Keratinocyte (primary cell): ENCODE measurements around the gene SCP2. TPM values are rescaled to one million over a fixed set of nuclear protein-coding genes. Genes with fewer than 3 reads are reported as not detected.

Experiments
- DNase-seq: peaks from one replicate; pipeline ENCODE4 v3.0.0-alpha.2; 2011; ENCODE audit warnings: low read depth, missing footprints, low spot score
- FAIRE-seq: peaks from 2 replicates; lab custom pipeline; 2011; peaks lifted over from hg19 to GRCh38; lab: Jason Lieb, UNC
- H2AFZ ChIP-seq: 2 replicates; pipeline ENCODE4 v1.6.0; 2012; ENCODE audit warnings: low read length, control low read depth, inconsistent platforms; ENCODE audit not compliant: control insufficient read depth
- H3K27ac ChIP-seq: 2 replicates; pipeline ENCODE4 v1.5.1; 2011; ENCODE audit warnings: low read length; ENCODE audit not compliant: control insufficient read depth, insufficient read depth
- H3K27me3 ChIP-seq: 3 replicates; pipeline ENCODE4 v1.6.0; 2011; ENCODE audit warnings: low read length; ENCODE audit not compliant: control insufficient read depth, insufficient read depth; ENCODE audit errors: extremely low read depth
- H3K36me3 ChIP-seq, 2 experiments: 2 replicates in 1 of 2; 3 replicates in 1 of 2; pipeline ENCODE4 v1.5.1; 2011; ENCODE audit warnings: low read length in 2 of 2, mild to moderate bottlenecking in 1 of 2; ENCODE audit not compliant: control insufficient read depth in 2 of 2, insufficient read depth in 2 of 2; ENCODE audit errors: extremely low read depth in 1 of 2
- H3K4me1 ChIP-seq: 3 replicates; pipeline ENCODE4 v1.5.1; 2011; ENCODE audit warnings: low read length; ENCODE audit not compliant: control insufficient read depth, insufficient read depth; ENCODE audit errors: extremely low read depth
- H3K4me2 ChIP-seq: 3 replicates; pipeline ENCODE4 v1.6.0; 2011; ENCODE audit warnings: low read depth, low read length; ENCODE audit not compliant: control insufficient read depth, insufficient read depth; ENCODE audit errors: extremely low read depth
- H3K4me3 ChIP-seq, 3 experiments: fragments of 200-600 bp in 1 of 3; sonication (generic) in 1 of 3; 2 replicates in 2 of 3; 3 replicates in 1 of 3; pipeline ENCODE4 v1.5.1; 2011 to 2016; ENCODE audit warnings: low read length in 3 of 3, mild to moderate bottlenecking in 3 of 3, control low read depth in 2 of 3, inconsistent platforms in 1 of 3, low read depth in 1 of 3, mixed read lengths in 1 of 3, mixed run types in 1 of 3, moderate library complexity in 1 of 3; ENCODE audit not compliant: control insufficient read depth in 2 of 3, insufficient read depth in 2 of 3; ENCODE audit errors: extremely low read depth in 1 of 3
- H3K79me2 ChIP-seq: 2 replicates; pipeline ENCODE4 v1.6.0; 2012; ENCODE audit warnings: low read length; ENCODE audit not compliant: control insufficient read depth, insufficient read depth
- H3K9ac ChIP-seq: 3 replicates; pipeline ENCODE4 v1.6.0; 2011; ENCODE audit warnings: low read length; ENCODE audit not compliant: control insufficient read depth, insufficient read depth; ENCODE audit errors: extremely low read depth
- H3K9me1 ChIP-seq: 3 replicates; pipeline ENCODE4 v1.6.0; 2011; ENCODE audit warnings: low read length; ENCODE audit not compliant: control insufficient read depth, insufficient read depth; ENCODE audit errors: extremely low read depth
- H3K9me3 ChIP-seq: 2 replicates; pipeline ENCODE4 v1.5.1; 2012; ENCODE audit warnings: low read depth, low read length; ENCODE audit not compliant: control insufficient read depth
- H4K20me1 ChIP-seq: 3 replicates; pipeline ENCODE4 v1.6.0; 2011; ENCODE audit warnings: low read length; ENCODE audit not compliant: control insufficient read depth, insufficient read depth; ENCODE audit errors: extremely low read depth
- CTCF ChIP-seq, 3 experiments: IDR thresholded peaks in 1 of 3; conservative IDR thresholded peaks in 1 of 3; optimal IDR thresholded peaks in 1 of 3; 2 replicates in 2 of 3; 3 replicates in 1 of 3; pipeline versions ENCODE3 to v1.5.1; 2011; ENCODE audit warnings: low read length in 3 of 3, mild to moderate bottlenecking in 3 of 3, moderate library complexity in 2 of 3, control low read depth in 1 of 3, inconsistent platforms in 1 of 3; ENCODE audit not compliant: insufficient read depth in 2 of 3; ENCODE audit errors: extremely low read depth in 1 of 3
- EZH2 ChIP-seq: IDR thresholded peaks from one replicate; pipeline ENCODE4 v1.6.1; 2012; ENCODE audit warnings: inconsistent platforms, mild to moderate bottlenecking, low read length, moderate library complexity
- dilution Hi-C: fragments of 300-500 bp; cut with MboI; formaldehyde crosslinking; loops from one replicate; pipeline ENCODE4 v1.7.0; 2020; ENCODE audit warnings: low sequenced_read_pairs; ENCODE audit not compliant: extremely low pct_ligation_motif_present
- polyA plus RNA-seq, 5 experiments: library from polyadenylated mRNA; depleted of rRNA in 3 of 5; stranded (reverse) in 3 of 5; stranded (forward) in 1 of 5; unstranded in 1 of 5; fragments of >200 nt; gene quantifications; 1 replicate in 1 of 5; 2 replicates in 3 of 5; 3 replicates in 1 of 5; pipeline versions ENCODE4 v1.2.1 to v1.2.3, GENCODE V29; 2011 to 2012; ENCODE audit warnings: missing spikeins in 2 of 5, low read depth in 1 of 5, low replicate concordance in 1 of 5

Gene SCP2
- polyA plus RNA-seq, 1 donor (not counting 4 experiments of a cell fraction or from before 2014, with no cell fraction given): 116 TPM

GRCh38 chr1:53026254-53026653 is 99.2 kb downstream of the SCP2 start:
- no peaks in the 10 kb centered on the region for H3K36me3 ChIP-seq
- FAIRE-seq (no peak), DNase-seq (no peak)
- no peaks in the 10 kb centered on the region for H3K9me3 ChIP-seq
- H3K79me2 ChIP-seq: peaks cover 3% of the 10 kb centered on the region
- no peak overlapping the region for H2AFZ ChIP-seq
- H3K4me2 ChIP-seq: no peak overlapping the region
- no peaks in the 10 kb centered on the region for H4K20me1 ChIP-seq
- H3K4me1 ChIP-seq: peaks cover 3% of the 10 kb centered on the region
- H3K27me3 ChIP-seq: no peaks in the 10 kb centered on the region
- TF ChIP-seq EZH2: no peak
- no peak for TF ChIP-seq CTCF (optimal IDR thresholded peaks at IDR 0.05 in 1 of 3, IDR thresholded peaks at IDR 0.05 in 1 of 3, conservative IDR thresholded peaks at IDR 0.05 in 1 of 3; ENCODE audit: extremely low read depth in 1 of 3, insufficient read depth in 2 of 3, low read length in 3 of 3)
- no peak overlapping the region for H3K27ac ChIP-seq
- no peak overlapping the region for H3K4me3 ChIP-seq
- no peaks in the 10 kb centered on the region for H3K9me1 ChIP-seq
- no peak overlapping the region for H3K9ac ChIP-seq
- dilution Hi-C loops: no loop called here

DNA sequence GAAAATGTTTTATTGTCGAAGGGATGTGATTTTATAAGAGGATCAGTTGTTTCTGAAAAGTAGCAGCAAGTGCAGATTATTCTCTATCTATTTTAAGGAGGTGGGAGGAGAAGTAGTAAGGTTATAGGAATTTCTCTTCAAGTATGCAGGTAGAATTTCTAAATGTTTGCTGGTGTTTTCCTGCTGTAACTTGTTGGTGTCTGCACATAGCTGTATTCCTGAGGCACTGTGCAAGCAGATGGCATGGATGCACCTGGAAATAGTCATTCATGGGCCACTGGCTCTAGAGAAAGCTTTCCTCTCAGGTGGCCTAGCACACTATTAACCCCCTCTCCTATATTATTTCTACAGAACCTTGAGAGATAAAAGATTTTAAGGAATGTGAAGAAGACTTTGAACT is 104.7 kb downstream of the SCP2 start:
- no peak overlapping the region for H3K27ac ChIP-seq

More for the DNA sequence above, 104.7 kb downstream of the SCP2 start:
- TF ChIP-seq CTCF (optimal IDR thresholded peaks at IDR 0.05 in 1 of 3, IDR thresholded peaks at IDR 0.05 in 1 of 3, conservative IDR thresholded peaks at IDR 0.05 in 1 of 3; ENCODE audit: extremely low read depth in 1 of 3, insufficient read depth in 2 of 3, low read length in 3 of 3): no peak
- Histone ChIP-seq H2AFZ (no peak overlapping the region), H3K9me3 (no peaks in the 10 kb centered on the region), H3K36me3 (no peaks in the 10 kb centered on the region), H4K20me1 (no peaks in the 10 kb centered on the region), H3K27me3 (no peaks in the 10 kb centered on the region), H3K9me1 (no peaks in the 10 kb centered on the region), H3K9ac (no peak overlapping the region), H3K4me1 (peaks cover 13% of the 10 kb centered on the region), H3K4me3 (no peak overlapping the region), H3K79me2 (no peaks in the 10 kb centered on the region), H3K4me2 (peak overlapping the region; percentile 18)
- FAIRE-seq (no peak), DNase-seq (no peak)
- dilution Hi-C loops: no loop called here
